OCI-LY3 (cell line): Measurements from ENCODE around the gene LDLRAD4.

ENCODE experiments used
- EZH2phosphoT487 ChIP-seq: fragments of 200-600 bp; shearing (Covaris generic); IDR thresholded peaks from 2 replicates; pipeline ENCODE4 v1.6.1; 2018; ENCODE audit warnings: antibody characterized with exemption, mixed run types, low read depth
- TF ChIP-seq, protein P1 (sequence below): fragments of 200-600, 300-600 bp; sonication (generic); IDR thresholded peaks from 2 replicates; pipeline ENCODE4 v1.5.1; 2014; ENCODE audit warnings: antibody characterized with exemption, low read length, low read depth

DNA sequence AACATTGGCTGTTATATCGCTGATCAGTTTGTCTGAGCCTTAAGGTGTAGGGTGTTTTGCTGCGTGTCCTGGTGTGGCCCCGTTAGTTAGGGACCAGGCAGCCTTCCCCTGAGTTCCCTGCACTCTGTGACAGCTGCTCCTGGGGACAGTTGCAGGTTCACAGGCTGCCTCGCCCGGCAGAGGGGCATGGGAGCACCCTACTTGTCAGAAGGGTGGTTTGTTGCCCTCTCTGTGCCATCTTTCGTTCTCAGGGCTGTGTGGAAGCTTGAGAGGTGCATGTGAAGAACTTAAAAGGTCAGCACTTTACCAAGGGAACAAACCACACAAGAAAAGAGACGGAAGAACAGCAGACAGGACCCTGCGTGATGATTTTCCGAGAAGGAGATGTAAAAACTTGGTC lies 159.6 kb downstream of the LDLRAD4 start:
- TF ChIP-seq, protein P1, sequence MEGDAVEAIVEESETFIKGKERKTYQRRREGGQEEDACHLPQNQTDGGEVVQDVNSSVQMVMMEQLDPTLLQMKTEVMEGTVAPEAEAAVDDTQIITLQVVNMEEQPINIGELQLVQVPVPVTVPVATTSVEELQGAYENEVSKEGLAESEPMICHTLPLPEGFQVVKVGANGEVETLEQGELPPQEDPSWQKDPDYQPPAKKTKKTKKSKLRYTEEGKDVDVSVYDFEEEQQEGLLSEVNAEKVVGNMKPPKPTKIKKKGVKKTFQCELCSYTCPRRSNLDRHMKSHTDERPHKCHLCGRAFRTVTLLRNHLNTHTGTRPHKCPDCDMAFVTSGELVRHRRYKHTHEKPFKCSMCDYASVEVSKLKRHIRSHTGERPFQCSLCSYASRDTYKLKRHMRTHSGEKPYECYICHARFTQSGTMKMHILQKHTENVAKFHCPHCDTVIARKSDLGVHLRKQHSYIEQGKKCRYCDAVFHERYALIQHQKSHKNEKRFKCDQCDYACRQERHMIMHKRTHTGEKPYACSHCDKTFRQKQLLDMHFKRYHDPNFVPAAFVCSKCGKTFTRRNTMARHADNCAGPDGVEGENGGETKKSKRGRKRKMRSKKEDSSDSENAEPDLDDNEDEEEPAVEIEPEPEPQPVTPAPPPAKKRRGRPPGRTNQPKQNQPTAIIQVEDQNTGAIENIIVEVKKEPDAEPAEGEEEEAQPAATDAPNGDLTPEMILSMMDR, result no peak
- TF ChIP-seq EZH2phosphoT487, result no peak
